Memory B cell (primary cell): Measurements from ENCODE around the gene TEX19.

Source experiments
- ATAC-seq: fragments of 150-1000 bp; cut with Tn5 transposase; 2 replicates; pipeline ENCODE4 v1.10.0; 2021; ENCODE audit warnings: low read depth, mild to moderate bottlenecking, moderate library complexity
- DNase-seq, 2 donors: peaks; one replicate each; pipeline ENCODE4 v3.0.0; 2022; ENCODE audit warnings: low spot score in 2 of 2
- H3K27ac Mint-ChIP-seq: one replicate; pipeline ENCODE4 v1.8.0; 2022; ENCODE audit warnings: mild to moderate bottlenecking, moderate library complexity, mixed read lengths
- H3K27me3 Mint-ChIP-seq: one replicate; pipeline ENCODE4 v1.8.0; 2022; ENCODE audit warnings: mixed read lengths
- H3K36me3 Mint-ChIP-seq: one replicate; pipeline ENCODE4 v1.8.0; 2022; ENCODE audit warnings: mild to moderate bottlenecking, mixed read lengths
- H3K4me1 Mint-ChIP-seq: one replicate; pipeline ENCODE4 v1.8.0; 2022; ENCODE audit warnings: mixed read lengths
- H3K4me3 Mint-ChIP-seq: one replicate; pipeline ENCODE4 v1.8.0; 2022; ENCODE audit warnings: mild to moderate bottlenecking, moderate library complexity, mixed read lengths
- H3K9me3 Mint-ChIP-seq: one replicate; pipeline ENCODE4 v1.8.0; 2022; ENCODE audit warnings: mixed read lengths

Gene TEX19

GRCh38 chr17:82328141-82328993, 30.7 kb upstream of the TEX19 start:
- Mint-ChIP-seq H3K36me3 (no peaks in the 10 kb centered on the region), H3K4me3 (no peak overlapping the region), H3K9me3 (no peaks in the 10 kb centered on the region), H3K27me3 (peaks cover 32% of the 10 kb centered on the region), H3K4me1 (peaks cover 10% of the 10 kb centered on the region), H3K27ac (no peak overlapping the region)
- ATAC-seq (no peak), DNase-seq (no peak)

- Mint-ChIP-seq H3K27me3 (peaks cover 29% of the 10 kb centered on the region), H3K9me3 (no peaks in the 10 kb centered on the region), H3K36me3 (no peaks in the 10 kb centered on the region), H3K4me3 (no peak overlapping the region), H3K4me1 (peaks cover 10% of the 10 kb centered on the region), H3K27ac (no peak overlapping the region)
- DNase-seq (no peak), ATAC-seq (no peak)
These were observed 30.0 kb upstream of the TEX19 start for GRCh38 chr17:82328994-82329507.

GRCh38 chr17:82329683-82330321, 29.2 kb upstream of the TEX19 start:
- peaks cover 27% of the 10 kb centered on the region for H3K27me3 Mint-ChIP-seq
- no peaks in the 10 kb centered on the region for H3K36me3 Mint-ChIP-seq
- DNase-seq (no peak), ATAC-seq (no peak)
- no peak overlapping the region for H3K27ac Mint-ChIP-seq
- H3K9me3 Mint-ChIP-seq, result no peaks in the 10 kb centered on the region
- no peak overlapping the region for H3K4me3 Mint-ChIP-seq
- peaks cover 7% of the 10 kb centered on the region for H3K4me1 Mint-ChIP-seq

- ATAC-seq, result no peak
- Mint-ChIP-seq H3K27me3 (peaks cover 27% of the 10 kb centered on the region), H3K27ac (no peak overlapping the region), H3K36me3 (no peaks in the 10 kb centered on the region), H3K9me3 (no peaks in the 10 kb centered on the region), H3K4me3 (no peak overlapping the region), H3K4me1 (peaks cover 15% of the 10 kb centered on the region)
- DNase-seq, result no peak
These were observed 28.5 kb upstream of the TEX19 start for GRCh38 chr17:82330322-82331239.

GRCh38 chr17:82331345-82331939, 27.6 kb upstream of the TEX19 start:
- H3K4me1 Mint-ChIP-seq, result peaks cover 18% of the 10 kb centered on the region
- no peaks in the 10 kb centered on the region for H3K9me3 Mint-ChIP-seq
- peaks cover 26% of the 10 kb centered on the region for H3K27me3 Mint-ChIP-seq
- peak overlapping the region; percentile 8 for H3K4me3 Mint-ChIP-seq
- ATAC-seq (no peak), DNase-seq (no peak)
- H3K27ac Mint-ChIP-seq, result no peak overlapping the region
- H3K36me3 Mint-ChIP-seq, result no peaks in the 10 kb centered on the region

GRCh38 chr17:82332669-82333278, 26.3 kb upstream of the TEX19 start:
- Mint-ChIP-seq H3K9me3 (no peaks in the 10 kb centered on the region), H3K4me1 (peaks cover 18% of the 10 kb centered on the region), H3K4me3 (peak overlapping the region; percentile 80), H3K27me3 (peaks cover 21% of the 10 kb centered on the region), H3K27ac (no peak overlapping the region), H3K36me3 (no peaks in the 10 kb centered on the region)
- DNase-seq (no peak), ATAC-seq (peak; percentile 74)

- no peaks in the 10 kb centered on the region for H3K36me3 Mint-ChIP-seq
- ATAC-seq (peak; percentile 25), DNase-seq (no peak)
- no peaks in the 10 kb centered on the region for H3K9me3 Mint-ChIP-seq
- H3K27ac Mint-ChIP-seq, result no peak within 1 kb of the TSS
- peak within 1 kb of the TSS; percentile 97 for H3K4me3 Mint-ChIP-seq
- H3K4me1 Mint-ChIP-seq, result peaks cover 18% of the 10 kb centered on the region
- H3K27me3 Mint-ChIP-seq, result peaks cover 19% of the 10 kb centered on the region
These were observed 25.5 kb upstream of the TEX19 start, which contains the start of gene SECTM1 for GRCh38 chr17:82333279-82334171. SECTM1 (minus strand) TSS chr17:82333766; CDS start chr17:82327240, 6,526 bp downstream.

- H3K9me3 Mint-ChIP-seq, result no peaks in the 10 kb centered on the region
- H3K27me3 Mint-ChIP-seq, result peaks cover 19% of the 10 kb centered on the region
- no peaks in the 10 kb centered on the region for H3K36me3 Mint-ChIP-seq
- ATAC-seq (no peak), DNase-seq (no peak)
- H3K27ac Mint-ChIP-seq, result no peak overlapping the region
- peak overlapping the region; percentile 97 for H3K4me3 Mint-ChIP-seq
- peaks cover 18% of the 10 kb centered on the region for H3K4me1 Mint-ChIP-seq
These were observed 24.8 kb upstream of the TEX19 start for GRCh38 chr17:82334204-82334621.

- peak overlapping the region; percentile 37 for H3K27ac Mint-ChIP-seq
- no peaks in the 10 kb centered on the region for H3K36me3 Mint-ChIP-seq
- peak; percentile 37 for ATAC-seq
- peaks cover 18% of the 10 kb centered on the region for H3K4me1 Mint-ChIP-seq
- H3K4me3 Mint-ChIP-seq, result peak overlapping the region; percentile 97
- no peaks in the 10 kb centered on the region for H3K9me3 Mint-ChIP-seq
- no peak for DNase-seq
- peaks cover 17% of the 10 kb centered on the region for H3K27me3 Mint-ChIP-seq
These were observed 24.2 kb upstream of the TEX19 start for GRCh38 chr17:82334622-82335394.

GRCh38 chr17:82338858-82339633, 20.0 kb upstream of the TEX19 start:
- ATAC-seq (no peak), DNase-seq (no peak)
- Mint-ChIP-seq H3K36me3 (no peaks in the 10 kb centered on the region), H3K9me3 (no peaks in the 10 kb centered on the region), H3K4me3 (no peak overlapping the region), H3K27me3 (peaks cover 5% of the 10 kb centered on the region), H3K27ac (no peak overlapping the region), H3K4me1 (peaks cover 12% of the 10 kb centered on the region)
